Neural cell (in vitro differentiated cells): ENCODE data around the gene C3orf70. TPM values are rescaled to one million over a fixed set of nuclear protein-coding genes. Genes with fewer than 3 reads are reported as not detected.

Experiments used
- H2AFZ ChIP-seq: fragments of 200-600, 300-800 bp; sonication (generic), shearing (Covaris generic); 2 replicates; pipeline ENCODE4 v1.6.0; 2014; ENCODE audit warnings: low read depth, mild to moderate bottlenecking, antibody characterized with exemption, low read length, moderate library complexity
- H3F3A ChIP-seq: fragments of 200-600 bp; shearing (Covaris generic); 2 replicates; pipeline ENCODE4 v1.6.1; 2016; ENCODE audit warnings: mild to moderate bottlenecking, moderate library complexity, mixed read lengths, antibody characterized with exemption, low read length; ENCODE audit not compliant: insufficient read depth, poor library complexity, severe bottlenecking
- H3K27ac ChIP-seq: fragments of 200-600, 300-800 bp; sonication (generic), shearing (Covaris generic); 2 replicates; pipeline ENCODE4 v1.5.1; 2014; ENCODE audit warnings: mild to moderate bottlenecking, low read length, moderate library complexity
- H3K27me3 ChIP-seq: fragments of 300-800, 200-600 bp; sonication (generic), shearing (Covaris generic); 2 replicates; pipeline ENCODE4 v1.6.0; 2014; ENCODE audit warnings: mild to moderate bottlenecking, low read depth, low read length, moderate library complexity; ENCODE audit not compliant: insufficient read depth
- H3K36me3 ChIP-seq: fragments of 300-800, 200-600 bp; sonication (generic), shearing (Covaris generic); 2 replicates; pipeline ENCODE4 v1.5.1; 2014; ENCODE audit warnings: mild to moderate bottlenecking, antibody characterized with exemption, low read length, moderate library complexity; ENCODE audit not compliant: insufficient read depth
- H3K4me2 ChIP-seq: fragments of 300-800, 200-600 bp; sonication (generic), shearing (Covaris generic); 2 replicates; pipeline ENCODE4 v1.6.0; 2014; ENCODE audit warnings: mild to moderate bottlenecking, low read length
- H3K4me3 ChIP-seq: fragments of 300-800, 200-600 bp; sonication (generic), shearing (Covaris generic); 2 replicates; pipeline ENCODE4 v1.5.1; 2014; ENCODE audit warnings: mild to moderate bottlenecking, low read length, moderate library complexity
- H3K79me2 ChIP-seq: fragments of 200-600 bp; shearing (Covaris generic); replicated peaks from 2 replicates; pipeline ENCODE4 v1.6.0; 2014; ENCODE audit warnings: mild to moderate bottlenecking, low read length, moderate library complexity; ENCODE audit not compliant: insufficient read depth
- H3K9ac ChIP-seq: fragments of 300-800, 200-600 bp; sonication (generic), shearing (Covaris generic); 2 replicates; pipeline ENCODE4 v1.6.1; 2016; ENCODE audit warnings: mild to moderate bottlenecking, low read length, mixed read lengths
- H3K9me2 ChIP-seq: fragments of 200-600 bp; shearing (Covaris generic); 2 replicates; pipeline ENCODE4 v1.6.1; 2016; ENCODE audit warnings: mild to moderate bottlenecking, low read length, mixed read lengths; ENCODE audit not compliant: insufficient read depth
- H3K9me3 ChIP-seq: fragments of 200-600, 300-800 bp; sonication (generic), shearing (Covaris generic); 2 replicates; pipeline ENCODE4 v1.6.1; 2016; ENCODE audit warnings: mild to moderate bottlenecking, mixed run types, low read length, moderate library complexity, mixed read lengths
- H4K20me1 ChIP-seq: fragments of 200-600 bp; shearing (Covaris generic); 2 replicates; pipeline ENCODE4 v1.6.1; 2016; ENCODE audit warnings: mild to moderate bottlenecking, mixed run types; ENCODE audit not compliant: insufficient read depth
- CTCF ChIP-seq: fragments of 450-650 bp; IDR thresholded peaks from 2 replicates; pipeline ENCODE4 v1.5.1; 2014; ENCODE audit warnings: antibody characterized with exemption, mild to moderate bottlenecking, moderate library complexity; ENCODE audit not compliant: poor library complexity, severe bottlenecking
- EP300 ChIP-seq: fragments of 450-650 bp; conservative IDR thresholded peaks from 2 replicates; pipeline ENCODE4 v1.6.1; 2014; ENCODE audit warnings: antibody characterized with exemption, mild to moderate bottlenecking, moderate library complexity; ENCODE audit not compliant: poor library complexity, severe bottlenecking
- EZH2 ChIP-seq: fragments of 200-600, 300-800 bp; shearing (Covaris generic), sonication (generic); IDR thresholded peaks from 2 replicates; pipeline ENCODE4 v1.6.1; 2014; ENCODE audit warnings: antibody characterized with exemption, low read length, borderline replicate concordance, mild to moderate bottlenecking; ENCODE audit not compliant: insufficient read depth, poor library complexity, severe bottlenecking
- MXI1 ChIP-seq: fragments of 450-650 bp; conservative IDR thresholded peaks from 2 replicates; pipeline ENCODE4 v1.6.1; 2014; ENCODE audit warnings: antibody characterized with exemption, mild to moderate bottlenecking; ENCODE audit not compliant: poor library complexity, severe bottlenecking
- POLR2AphosphoS5 ChIP-seq: IDR thresholded peaks from 2 replicates; pipeline ENCODE4 v1.6.1; 2012
- RAD21 ChIP-seq: fragments of 450-650 bp; conservative IDR thresholded peaks from 2 replicates; pipeline ENCODE4 v1.6.1; 2014; ENCODE audit warnings: antibody characterized with exemption, mild to moderate bottlenecking, moderate library complexity
- REST ChIP-seq: IDR thresholded peaks from 2 replicates; pipeline ENCODE4 v1.6.1; 2012; ENCODE audit warnings: borderline replicate concordance
- SMC3 ChIP-seq: fragments of 450-650 bp; conservative IDR thresholded peaks from 2 replicates; pipeline ENCODE4 v1.6.1; 2014; ENCODE audit warnings: antibody characterized with exemption, mild to moderate bottlenecking, moderate library complexity; ENCODE audit not compliant: poor library complexity
- TAF1 ChIP-seq: IDR thresholded peaks from 2 replicates; pipeline ENCODE4 v1.6.1; 2012; ENCODE audit warnings: low read depth
- polyA plus RNA-seq: library from polyadenylated mRNA; depleted of rRNA; stranded (reverse); fragments of >200 nt; gene quantifications from 2 replicates; pipeline ENCODE4 v1.2.3, GENCODE V29; 2014

Gene C3orf70
- polyA plus RNA-seq, 1 donor from 2014 or later, result 3.4 TPM

DNA sequence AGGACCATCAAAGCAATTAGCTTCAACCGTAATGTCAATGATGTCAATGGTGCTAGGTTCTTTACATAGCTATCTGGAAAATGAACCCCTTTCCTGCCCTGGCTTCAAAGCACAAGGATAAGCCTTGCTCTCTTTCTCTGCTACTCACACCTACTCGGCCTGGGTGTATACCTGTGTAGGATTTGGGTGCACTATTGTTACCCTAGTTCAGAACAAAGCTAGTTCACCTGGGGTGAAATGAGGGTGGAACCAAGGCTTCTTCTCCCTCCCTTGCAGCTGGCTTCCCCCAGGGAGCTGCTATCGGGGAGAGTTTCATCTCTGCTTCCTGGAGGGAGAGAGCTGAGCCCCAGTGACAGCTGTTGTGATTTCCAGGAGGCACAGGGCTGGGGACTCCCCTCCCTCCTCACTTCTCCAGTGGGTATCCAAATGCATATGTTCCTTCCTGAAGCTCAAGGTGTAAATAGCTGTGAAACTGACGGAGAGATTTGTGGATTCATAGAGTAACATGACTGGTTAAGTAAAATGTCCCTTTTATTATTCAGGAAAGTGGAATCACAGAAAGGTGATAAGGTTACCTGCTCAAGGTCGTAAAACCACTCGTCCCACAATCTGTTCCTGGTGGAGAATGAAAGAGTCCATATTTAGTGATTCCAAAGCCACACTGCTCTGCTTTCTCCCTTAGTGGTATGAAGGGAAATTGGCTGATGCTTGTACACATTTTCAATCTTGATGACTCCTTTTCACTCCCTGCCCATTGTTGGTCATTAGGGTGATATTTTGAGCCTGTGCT, 11.8 kb upstream of the C3orf70 start:
- no peaks in the 10 kb centered on the region for H3K79me2 ChIP-seq
- no peaks in the 10 kb centered on the region for H3F3A ChIP-seq
- H3K36me3 ChIP-seq, result no peaks in the 10 kb centered on the region
- no peak overlapping the region for H3K4me2 ChIP-seq
- TF ChIP-seq TAF1 (no peak), REST (no peak), CTCF (no peak), EP300 (no peak), SMC3 (no peak)
- H3K9me3 ChIP-seq, result no peaks in the 10 kb centered on the region
- no peak overlapping the region for H3K27ac ChIP-seq
- H2AFZ ChIP-seq, result no peak overlapping the region
- H3K9me2 ChIP-seq, result no peaks in the 10 kb centered on the region
- no peak overlapping the region for H3K4me3 ChIP-seq
- H4K20me1 ChIP-seq, result no peaks in the 10 kb centered on the region
- no peak overlapping the region for H3K9ac ChIP-seq
- no peaks in the 10 kb centered on the region for H3K27me3 ChIP-seq

GRCh38 chr3:185162634-185163033, 9.8 kb upstream of the C3orf70 start:
- H2AFZ ChIP-seq, result no peak overlapping the region

More at GRCh38 chr3:185162634-185163033, 9.8 kb upstream of the C3orf70 start:
- H3K9me3 ChIP-seq, result no peaks in the 10 kb centered on the region
- H3K9ac ChIP-seq, result no peak overlapping the region
- no peaks in the 10 kb centered on the region for H3K79me2 ChIP-seq
- H3K4me3 ChIP-seq, result no peak overlapping the region
- no peaks in the 10 kb centered on the region for H3K9me2 ChIP-seq
- no peaks in the 10 kb centered on the region for H3F3A ChIP-seq
- H3K27ac ChIP-seq, result no peak overlapping the region
- H4K20me1 ChIP-seq, result no peaks in the 10 kb centered on the region
- no peak overlapping the region for H3K4me2 ChIP-seq
- no peaks in the 10 kb centered on the region for H3K27me3 ChIP-seq
- H3K36me3 ChIP-seq, result no peaks in the 10 kb centered on the region
- no peak for TF ChIP-seq REST
- TF ChIP-seq MXI1, result no peak
- TF ChIP-seq TAF1, result no peak
- no peak for TF ChIP-seq EP300
- no peak for TF ChIP-seq POLR2AphosphoS5
- no peak for TF ChIP-seq SMC3
- TF ChIP-seq CTCF, result no peak
- TF ChIP-seq RAD21, result no peak
- TF ChIP-seq EZH2, result no peak
